ENCODE data around the gene EML4.

EML4 gene

DNA sequence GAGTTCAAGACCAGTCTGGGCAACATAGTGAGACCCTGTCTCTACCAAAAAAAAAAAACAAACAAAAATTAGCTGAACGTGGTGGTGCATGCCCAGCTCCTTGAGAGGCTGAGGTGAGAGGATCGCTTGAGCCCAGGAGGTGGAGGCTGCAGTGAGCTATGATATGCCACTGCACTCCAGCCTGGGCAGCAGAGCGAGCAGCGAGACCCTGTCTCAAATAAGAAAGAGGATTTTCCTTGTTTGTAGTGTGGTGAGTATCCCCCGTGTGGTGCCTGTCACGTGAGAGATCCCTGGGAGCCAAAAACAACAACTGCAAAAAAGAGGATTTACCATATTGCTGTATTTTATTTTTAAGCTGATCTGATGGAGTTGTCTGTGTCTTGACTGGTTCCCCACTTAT lies 9.2 kb downstream of the EML4 start:
- H4K20me1 ChIP-seq (ENCODE audit: insufficient read depth, low read length, poor library complexity, severe bottlenecking): peaks cover 13% of the 10 kb centered on the region
- peaks cover 93% of the 10 kb centered on the region for H3K79me2 ChIP-seq (ENCODE audit: insufficient read depth, low read length)
- H3F3A ChIP-seq (ENCODE audit: low read depth): no peaks in the 10 kb centered on the region
- no peaks in the 10 kb centered on the region for H3K36me3 ChIP-seq (ENCODE audit: insufficient read depth, low read length)
- no peak overlapping the region for H3K9ac ChIP-seq (ENCODE audit: low read depth, low read length, poor library complexity, severe bottlenecking)
- no peak overlapping the region for H2AFZ ChIP-seq (ENCODE audit: low read length)
- H3K9me3 ChIP-seq (ENCODE audit: insufficient read depth, low read depth, low read length): no peaks in the 10 kb centered on the region
- H3K27me3 ChIP-seq (ENCODE audit: insufficient read depth, low read length, poor library complexity, severe bottlenecking): no peaks in the 10 kb centered on the region
- peaks cover 15% of the 10 kb centered on the region for H3K4me1 ChIP-seq (ENCODE audit: insufficient read depth, low read length, poor library complexity, severe bottlenecking)
- TF ChIP-seq EZH2phosphoT487 (IDR thresholded peaks at IDR 0.05; ENCODE audit: borderline replicate concordance): no peak
- TF ChIP-seq CTCF (conservative IDR thresholded peaks at IDR 0.05; ENCODE audit: low read length): no peak
- no peaks in the 10 kb centered on the region for H3K9me2 ChIP-seq (replicated peaks; ENCODE audit: low read depth, low read length)
- H3K4me3 ChIP-seq (ENCODE audit: low read length, poor library complexity, severe bottlenecking): no peak overlapping the region
- H3K4me2 ChIP-seq (ENCODE audit: low read depth, low read length, poor library complexity, severe bottlenecking): no peak overlapping the region

DNA sequence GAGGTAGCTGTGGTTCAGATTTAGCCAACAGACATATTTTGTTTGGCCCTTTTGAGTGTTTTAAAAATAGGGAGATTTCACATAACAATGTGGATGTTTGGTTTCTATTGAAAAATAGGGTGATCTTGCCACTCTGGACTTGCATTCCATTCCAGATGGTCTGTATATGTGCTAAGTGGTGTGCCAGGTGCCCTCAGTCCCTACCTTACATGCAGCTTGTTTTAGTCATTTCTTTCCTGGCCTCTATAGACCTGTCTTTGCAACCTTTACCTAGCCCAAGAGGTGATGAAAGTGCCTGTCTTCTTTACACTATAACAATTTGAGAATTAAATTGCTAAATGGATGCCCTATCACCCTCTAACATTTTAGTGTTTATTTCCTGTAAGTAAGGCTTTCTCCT lies 11.1 kb downstream of the EML4 start:
- Histone ChIP-seq H3K36me3 (ENCODE audit: insufficient read depth, low read length) (no peaks in the 10 kb centered on the region), H2AFZ (ENCODE audit: low read length) (no peak overlapping the region), H3K4me1 (ENCODE audit: insufficient read depth, low read length, poor library complexity, severe bottlenecking) (peaks cover 18% of the 10 kb centered on the region), H3K9me2 (replicated peaks; ENCODE audit: low read depth, low read length) (no peaks in the 10 kb centered on the region), H3F3A (ENCODE audit: low read depth) (no peaks in the 10 kb centered on the region), H3K9me3 (ENCODE audit: insufficient read depth, low read depth, low read length) (no peaks in the 10 kb centered on the region), H3K79me2 (ENCODE audit: insufficient read depth, low read length) (peaks cover 86% of the 10 kb centered on the region), H3K4me2 (ENCODE audit: low read depth, low read length, poor library complexity, severe bottlenecking) (peak overlapping the region; percentile 58), H3K4me3 (ENCODE audit: low read length, poor library complexity, severe bottlenecking) (peak overlapping the region; percentile 34), H3K9ac (ENCODE audit: low read depth, low read length, poor library complexity, severe bottlenecking) (no peak overlapping the region), H4K20me1 (ENCODE audit: insufficient read depth, low read length, poor library complexity, severe bottlenecking) (peaks cover 9% of the 10 kb centered on the region), H3K27me3 (ENCODE audit: insufficient read depth, low read length, poor library complexity, severe bottlenecking) (no peaks in the 10 kb centered on the region)
- no peak for TF ChIP-seq EZH2phosphoT487 (IDR thresholded peaks at IDR 0.05; ENCODE audit: borderline replicate concordance)

DNA sequence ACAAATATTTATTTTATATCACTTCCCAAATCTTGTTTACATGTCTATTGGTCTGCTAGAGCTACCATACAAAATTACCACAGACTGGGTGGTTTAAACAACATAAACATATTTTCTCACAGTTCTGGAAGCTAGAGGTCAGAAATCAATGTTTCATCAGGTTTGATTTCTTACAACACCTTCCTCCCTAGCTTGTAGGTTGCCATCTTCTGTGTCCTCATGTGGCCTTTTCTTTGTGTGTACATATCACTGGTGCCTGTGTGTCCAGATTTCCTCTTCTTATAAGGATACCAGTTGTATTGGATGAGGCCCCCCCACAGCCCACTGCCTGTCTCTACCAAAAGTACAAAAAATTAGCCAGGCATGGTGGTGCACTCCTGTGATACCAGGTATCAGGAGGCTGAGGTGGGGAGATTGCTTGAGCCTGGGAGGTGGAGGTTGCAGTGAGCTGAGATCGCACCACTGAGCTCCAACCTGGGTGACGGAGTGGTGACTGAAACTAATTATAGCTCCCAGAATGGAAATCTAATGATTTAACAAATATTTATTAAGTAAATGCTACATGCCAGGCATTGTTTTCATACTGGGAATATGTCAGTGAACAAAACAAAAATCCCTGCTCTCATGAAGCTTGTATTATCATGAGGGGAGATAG lies 13.6 kb downstream of the EML4 start:
- no peaks in the 10 kb centered on the region for H3K27me3 ChIP-seq (ENCODE audit: insufficient read depth, low read length, poor library complexity, severe bottlenecking)
- H3F3A ChIP-seq (ENCODE audit: low read depth): no peaks in the 10 kb centered on the region
- H3K4me1 ChIP-seq (ENCODE audit: insufficient read depth, low read length, poor library complexity, severe bottlenecking): peaks cover 18% of the 10 kb centered on the region
- H3K9me3 ChIP-seq (ENCODE audit: insufficient read depth, low read depth, low read length): no peaks in the 10 kb centered on the region
- H3K4me2 ChIP-seq (ENCODE audit: low read depth, low read length, poor library complexity, severe bottlenecking): no peak overlapping the region
- no peak for TF ChIP-seq CTCF (conservative IDR thresholded peaks at IDR 0.05; ENCODE audit: low read length)
- TF ChIP-seq EZH2phosphoT487 (IDR thresholded peaks at IDR 0.05; ENCODE audit: borderline replicate concordance): no peak
- peaks cover 3% of the 10 kb centered on the region for H4K20me1 ChIP-seq (ENCODE audit: insufficient read depth, low read length, poor library complexity, severe bottlenecking)
- H3K36me3 ChIP-seq (ENCODE audit: insufficient read depth, low read length): no peaks in the 10 kb centered on the region
- H3K9me2 ChIP-seq (replicated peaks; ENCODE audit: low read depth, low read length): no peaks in the 10 kb centered on the region
- H3K9ac ChIP-seq (ENCODE audit: low read depth, low read length, poor library complexity, severe bottlenecking): no peak overlapping the region
- H3K4me3 ChIP-seq (ENCODE audit: low read length, poor library complexity, severe bottlenecking): no peak overlapping the region
- peaks cover 87% of the 10 kb centered on the region for H3K79me2 ChIP-seq (ENCODE audit: insufficient read depth, low read length)
- H2AFZ ChIP-seq (ENCODE audit: low read length): no peak overlapping the region

GRCh38 chr2:42183775-42184174 lies 14.6 kb downstream of the EML4 start:
- Histone ChIP-seq H3K9me2 (replicated peaks; ENCODE audit: low read depth, low read length) (no peaks in the 10 kb centered on the region), H3K4me1 (ENCODE audit: insufficient read depth, low read length, poor library complexity, severe bottlenecking) (peaks cover 18% of the 10 kb centered on the region), H3K79me2 (ENCODE audit: insufficient read depth, low read length) (peaks cover 86% of the 10 kb centered on the region), H2AFZ (ENCODE audit: low read length) (no peak overlapping the region), H4K20me1 (ENCODE audit: insufficient read depth, low read length, poor library complexity, severe bottlenecking) (peaks cover 3% of the 10 kb centered on the region), H3K36me3 (ENCODE audit: insufficient read depth, low read length) (no peaks in the 10 kb centered on the region), H3K9ac (ENCODE audit: low read depth, low read length, poor library complexity, severe bottlenecking) (no peak overlapping the region), H3K9me3 (ENCODE audit: insufficient read depth, low read depth, low read length) (no peaks in the 10 kb centered on the region), H3K4me2 (ENCODE audit: low read depth, low read length, poor library complexity, severe bottlenecking) (no peak overlapping the region), H3K27me3 (ENCODE audit: insufficient read depth, low read length, poor library complexity, severe bottlenecking) (no peaks in the 10 kb centered on the region), H3K4me3 (ENCODE audit: low read length, poor library complexity, severe bottlenecking) (no peak overlapping the region), H3F3A (ENCODE audit: low read depth) (no peaks in the 10 kb centered on the region)
- TF ChIP-seq EZH2phosphoT487 (IDR thresholded peaks at IDR 0.05; ENCODE audit: borderline replicate concordance): no peak
- no peak for TF ChIP-seq CTCF (conservative IDR thresholded peaks at IDR 0.05; ENCODE audit: low read length)
